GM23338 (cell line): ENCODE measurements around the gene SOAT2. TPM values are rescaled to one million over a fixed set of nuclear protein-coding genes. Genes with fewer than 3 reads are reported as not detected.

Experiments used
- ATAC-seq: fragments of 200-7000 bp; cut with Tn5 transposase; 3 replicates; pipeline ENCODE4 v1.9.1; 2020
- DNase-seq: peaks from one replicate; pipeline ENCODE4 v3.0.0-alpha.2; 2015; ENCODE audit warnings: low spot score
- H2AFZ ChIP-seq: fragments of 200-600 bp; sonication (generic); 2 replicates; pipeline ENCODE4 v1.8.0; 2016; ENCODE audit warnings: antibody characterized with exemption, mild to moderate bottlenecking, moderate library complexity
- H3F3A ChIP-seq: fragments of 200-600 bp; sonication (generic); replicated peaks from 2 replicates; pipeline ENCODE4 v1.8.0; 2017; ENCODE audit warnings: antibody characterized with exemption, mixed run types, low read depth
- H3K27ac ChIP-seq: fragments of 200-600 bp; sonication (generic); 2 replicates; pipeline ENCODE4 v1.6.1; 2016; ENCODE audit warnings: low read depth
- H3K27me3 ChIP-seq: fragments of 200-600 bp; sonication (generic); 2 replicates; pipeline ENCODE4 v1.8.0; 2016; ENCODE audit warnings: mild to moderate bottlenecking, mixed run types, moderate library complexity; ENCODE audit not compliant: insufficient read depth
- H3K36me3 ChIP-seq: fragments of 200-600 bp; sonication (generic); 2 replicates; pipeline ENCODE4 v1.8.0; 2016; ENCODE audit warnings: mild to moderate bottlenecking; ENCODE audit not compliant: insufficient read depth
- H3K4me1 ChIP-seq: fragments of 200-600 bp; sonication (generic); 2 replicates; pipeline ENCODE4 v1.8.0; 2016; ENCODE audit warnings: mild to moderate bottlenecking, moderate library complexity; ENCODE audit not compliant: insufficient read depth
- H3K4me2 ChIP-seq: fragments of 200-600 bp; sonication (generic); 2 replicates; pipeline ENCODE4 v1.7.1; 2017; ENCODE audit warnings: mixed run types
- H3K4me3 ChIP-seq: fragments of 200-600 bp; sonication (generic); 2 replicates; pipeline ENCODE4 v1.6.1; 2016; ENCODE audit warnings: mixed run types
- H3K79me2 ChIP-seq: fragments of 200-600 bp; sonication (generic); replicated peaks from 2 replicates; pipeline ENCODE4 v1.8.0; 2017; ENCODE audit warnings: mild to moderate bottlenecking; ENCODE audit not compliant: insufficient read depth
- H3K9me2 ChIP-seq: fragments of 200-600 bp; sonication (generic); 2 replicates; pipeline ENCODE4 v1.8.0; 2017; ENCODE audit not compliant: insufficient read depth
- H4K20me1 ChIP-seq: fragments of 200-600 bp; sonication (generic); replicated peaks from 2 replicates; pipeline ENCODE4 v1.8.0; 2017; ENCODE audit warnings: mild to moderate bottlenecking; ENCODE audit not compliant: insufficient read depth
- H3K27ac Mint-ChIP-seq: 2 replicates; pipeline ENCODE4 v1.8.0; 2020; ENCODE audit warnings: inconsistent platforms, mild to moderate bottlenecking, moderate library complexity, mixed read lengths
- H3K27me3 Mint-ChIP-seq: 3 replicates; pipeline ENCODE4 v1.8.0; 2022; ENCODE audit warnings: low read depth, mild to moderate bottlenecking, moderate library complexity, mixed read lengths, inconsistent platforms; ENCODE audit not compliant: insufficient read depth, poor library complexity
- H3K36me3 Mint-ChIP-seq: 3 replicates; pipeline ENCODE4 v1.8.0; 2021; ENCODE audit warnings: low read depth, mild to moderate bottlenecking, inconsistent platforms, moderate library complexity, mixed read lengths
- H3K4me1 Mint-ChIP-seq: 3 replicates; pipeline ENCODE4 v1.8.0; 2020; ENCODE audit warnings: mild to moderate bottlenecking, inconsistent platforms, mixed read lengths
- H3K4me3 Mint-ChIP-seq: 3 replicates; pipeline ENCODE4 v1.8.0; 2021; ENCODE audit warnings: moderate library complexity, mild to moderate bottlenecking, inconsistent platforms, mixed read lengths
- H3K9me3 Mint-ChIP-seq: 3 replicates; pipeline ENCODE4 v1.8.0; 2020; ENCODE audit warnings: moderate library complexity, mild to moderate bottlenecking, inconsistent platforms, mixed read lengths
- CREB1 ChIP-seq: fragments of 250-450 bp; sonication (Bioruptor Pico); IDR thresholded peaks from 2 replicates; pipeline ENCODE4 v1.5.0; 2020; ENCODE audit warnings: low read depth, mild to moderate bottlenecking, moderate library complexity
- EZH2 ChIP-seq: fragments of 200-600 bp; sonication (generic); IDR thresholded peaks from one replicate; pipeline ENCODE4 v1.8.0; 2017; ENCODE audit warnings: antibody characterized with exemption, mild to moderate bottlenecking, low read depth; ENCODE audit not compliant: unreplicated experiment
- EZH2phosphoT487 ChIP-seq: fragments of 200-600 bp; sonication (generic); IDR thresholded peaks from one replicate; pipeline ENCODE4 v1.8.1; 2018; ENCODE audit warnings: antibody characterized with exemption; ENCODE audit not compliant: unreplicated experiment
- JUNB ChIP-seq: IDR thresholded peaks from one replicate; pipeline ENCODE4 v1.6.1; 2016; ENCODE audit warnings: antibody characterized with exemption; ENCODE audit not compliant: unreplicated experiment
- NANOG ChIP-seq: IDR thresholded peaks from 2 replicates; pipeline ENCODE4 v1.6.1; 2016; ENCODE audit warnings: antibody characterized with exemption, borderline replicate concordance
- POLR2AphosphoS5 ChIP-seq: IDR thresholded peaks from 2 replicates; pipeline ENCODE4 v1.6.1; 2016; ENCODE audit warnings: antibody characterized with exemption, low read depth
- STAT1 ChIP-seq: IDR thresholded peaks from one replicate; pipeline ENCODE4 v1.6.1; 2016; ENCODE audit warnings: antibody characterized with exemption; ENCODE audit not compliant: unreplicated experiment
- ZNF114 ChIP-seq: fragments of 250-450 bp; sonication (Bioruptor Pico); IDR thresholded peaks from 2 replicates; pipeline ENCODE4 v1.5.0; 2020; ENCODE audit warnings: mild to moderate bottlenecking, moderate library complexity
- ZNF331 ChIP-seq: fragments of 250-450 bp; sonication (Bioruptor Pico); IDR thresholded peaks from 2 replicates; pipeline ENCODE4 v1.5.0; 2020; ENCODE audit warnings: low read depth, mild to moderate bottlenecking, moderate library complexity
- ZNF462 ChIP-seq: fragments of 250-450 bp; sonication (Bioruptor Pico); IDR thresholded peaks from 2 replicates; pipeline ENCODE4 v1.5.0; 2020; ENCODE audit warnings: mild to moderate bottlenecking, moderate library complexity
- polyA plus RNA-seq: library from polyadenylated mRNA; unstranded; fragments of >200 nt; fragmentation: Nextera tagmentation; extraction: Ambion mirVana; gene quantifications from 2 replicates; pipeline ENCODE4 v1.2.1, GENCODE V29; 2016
- total RNA-seq: library from RNA; depleted of rRNA; stranded (reverse); fragments of >200 nt; shearing (Covaris generic); gene quantifications from 2 replicates; pipeline ENCODE4 v1.2.3, GENCODE V29; 2014
- TF ChIP-seq, protein P1 (sequence below): IDR thresholded peaks from 2 replicates; pipeline ENCODE4 v1.6.1; 2016; ENCODE audit warnings: antibody characterized with exemption
- TF ChIP-seq, protein P2 (sequence below): IDR thresholded peaks from one replicate; pipeline ENCODE4 v1.6.1; 2018; ENCODE audit warnings: antibody characterized with exemption; ENCODE audit not compliant: unreplicated experiment

Gene SOAT2
- total and polyA plus RNA-seq, 2 experiments from 2014 or later: not detected

DNA sequence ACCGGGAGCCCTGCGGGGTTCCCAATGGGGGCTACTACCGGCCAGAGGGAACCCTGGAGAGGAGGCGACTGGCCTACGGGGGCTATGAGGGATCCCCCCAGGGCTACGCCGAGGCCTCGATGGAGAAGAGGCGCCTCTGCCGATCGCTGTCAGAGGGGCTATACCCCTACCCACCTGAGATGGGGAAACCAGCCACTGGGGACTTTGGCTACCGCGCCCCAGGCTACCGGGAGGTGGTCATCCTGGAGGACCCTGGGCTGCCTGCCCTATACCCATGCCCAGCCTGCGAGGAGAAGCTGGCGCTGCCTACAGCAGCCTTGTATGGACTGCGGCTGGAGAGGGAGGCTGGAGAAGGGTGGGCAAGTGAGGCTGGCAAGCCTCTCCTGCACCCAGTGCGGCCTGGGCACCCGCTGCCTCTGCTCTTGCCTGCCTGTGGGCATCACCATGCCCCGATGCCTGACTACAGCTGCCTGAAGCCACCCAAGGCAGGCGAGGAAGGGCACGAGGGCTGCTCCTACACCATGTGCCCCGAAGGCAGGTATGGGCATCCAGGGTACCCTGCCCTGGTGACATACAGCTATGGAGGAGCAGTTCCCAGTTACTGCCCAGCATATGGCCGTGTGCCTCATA is 43.7 kb upstream of the SOAT2 start (continued):
- TF ChIP-seq, protein P1, sequence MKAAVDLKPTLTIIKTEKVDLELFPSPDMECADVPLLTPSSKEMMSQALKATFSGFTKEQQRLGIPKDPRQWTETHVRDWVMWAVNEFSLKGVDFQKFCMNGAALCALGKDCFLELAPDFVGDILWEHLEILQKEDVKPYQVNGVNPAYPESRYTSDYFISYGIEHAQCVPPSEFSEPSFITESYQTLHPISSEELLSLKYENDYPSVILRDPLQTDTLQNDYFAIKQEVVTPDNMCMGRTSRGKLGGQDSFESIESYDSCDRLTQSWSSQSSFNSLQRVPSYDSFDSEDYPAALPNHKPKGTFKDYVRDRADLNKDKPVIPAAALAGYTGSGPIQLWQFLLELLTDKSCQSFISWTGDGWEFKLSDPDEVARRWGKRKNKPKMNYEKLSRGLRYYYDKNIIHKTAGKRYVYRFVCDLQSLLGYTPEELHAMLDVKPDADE: no peak
- TF ChIP-seq CREB1 (no peak), POLR2AphosphoS5 (no peak), STAT1 (no peak), JUNB (no peak), EZH2phosphoT487 (no peak), NANOG (no peak), ZNF331 (CRISPR knock-in tag) (no peak), EZH2 (no peak)

GRCh38 chr12:53060064-53060720 is 43.1 kb upstream of the SOAT2 start:
- peaks cover 3% of the 10 kb centered on the region; the same call in 1 of the 3 replicates for H3K36me3 Mint-ChIP-seq
- H3K27ac Mint-ChIP-seq: no peak overlapping the region
- no peak overlapping the region for H3K4me3 Mint-ChIP-seq
- no peaks in the 10 kb centered on the region; the same call in 2 of the 3 replicates for H3K9me3 Mint-ChIP-seq
- no peaks in the 10 kb centered on the region; the same call in 1 of the 2 replicates for H3K36me3 ChIP-seq
- no peaks in the 10 kb centered on the region for H3K9me2 ChIP-seq
- no peak for ATAC-seq
- H3F3A ChIP-seq: no peaks in the 10 kb centered on the region
- no peaks in the 10 kb centered on the region for H3K79me2 ChIP-seq
- no peak overlapping the region for H3K27ac ChIP-seq
- peaks cover 7% of the 10 kb centered on the region for H3K27me3 Mint-ChIP-seq
- no peak for DNase-seq
- H3K27me3 ChIP-seq: peaks cover 17% of the 10 kb centered on the region; the same call in 1 of the 2 replicates
- H3K4me2 ChIP-seq: no peak overlapping the region
- no peak overlapping the region for H2AFZ ChIP-seq
- H4K20me1 ChIP-seq: no peaks in the 10 kb centered on the region
- peaks cover 1% of the 10 kb centered on the region; the same call in 1 of the 2 replicates for H3K4me1 ChIP-seq
- peaks cover 6% of the 10 kb centered on the region for H3K4me1 Mint-ChIP-seq
- H3K4me3 ChIP-seq: no peak overlapping the region
- no peak for TF ChIP-seq ZNF331 (CRISPR knock-in tag)
- no peak for TF ChIP-seq JUNB
- no peak for TF ChIP-seq ZNF114 (CRISPR knock-in tag)
- TF ChIP-seq EZH2: no peak
- no peak for TF ChIP-seq STAT1
- no peak for TF ChIP-seq ZNF462 (CRISPR knock-in tag)
- TF ChIP-seq, protein P2, sequence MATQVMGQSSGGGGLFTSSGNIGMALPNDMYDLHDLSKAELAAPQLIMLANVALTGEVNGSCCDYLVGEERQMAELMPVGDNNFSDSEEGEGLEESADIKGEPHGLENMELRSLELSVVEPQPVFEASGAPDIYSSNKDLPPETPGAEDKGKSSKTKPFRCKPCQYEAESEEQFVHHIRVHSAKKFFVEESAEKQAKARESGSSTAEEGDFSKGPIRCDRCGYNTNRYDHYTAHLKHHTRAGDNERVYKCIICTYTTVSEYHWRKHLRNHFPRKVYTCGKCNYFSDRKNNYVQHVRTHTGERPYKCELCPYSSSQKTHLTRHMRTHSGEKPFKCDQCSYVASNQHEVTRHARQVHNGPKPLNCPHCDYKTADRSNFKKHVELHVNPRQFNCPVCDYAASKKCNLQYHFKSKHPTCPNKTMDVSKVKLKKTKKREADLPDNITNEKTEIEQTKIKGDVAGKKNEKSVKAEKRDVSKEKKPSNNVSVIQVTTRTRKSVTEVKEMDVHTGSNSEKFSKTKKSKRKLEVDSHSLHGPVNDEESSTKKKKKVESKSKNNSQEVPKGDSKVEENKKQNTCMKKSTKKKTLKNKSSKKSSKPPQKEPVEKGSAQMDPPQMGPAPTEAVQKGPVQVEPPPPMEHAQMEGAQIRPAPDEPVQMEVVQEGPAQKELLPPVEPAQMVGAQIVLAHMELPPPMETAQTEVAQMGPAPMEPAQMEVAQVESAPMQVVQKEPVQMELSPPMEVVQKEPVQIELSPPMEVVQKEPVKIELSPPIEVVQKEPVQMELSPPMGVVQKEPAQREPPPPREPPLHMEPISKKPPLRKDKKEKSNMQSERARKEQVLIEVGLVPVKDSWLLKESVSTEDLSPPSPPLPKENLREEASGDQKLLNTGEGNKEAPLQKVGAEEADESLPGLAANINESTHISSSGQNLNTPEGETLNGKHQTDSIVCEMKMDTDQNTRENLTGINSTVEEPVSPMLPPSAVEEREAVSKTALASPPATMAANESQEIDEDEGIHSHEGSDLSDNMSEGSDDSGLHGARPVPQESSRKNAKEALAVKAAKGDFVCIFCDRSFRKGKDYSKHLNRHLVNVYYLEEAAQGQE: no peak
- no peak for TF ChIP-seq NANOG
- no peak for TF ChIP-seq POLR2AphosphoS5
- no peak for TF ChIP-seq CREB1
